GM13977 (cell line): ENCODE data around the gene ZNF211.

Experiments
- DNase-seq: peaks from one replicate; pipeline ENCODE4 v3.0.0; 2012; ENCODE audit warnings: low spot score
- CTCF ChIP-seq: IDR thresholded peaks from 2 replicates; pipeline ENCODE4 v1.5.1; 2012; ENCODE audit warnings: mild to moderate bottlenecking, control low read depth; ENCODE audit not compliant: insufficient read depth; ENCODE audit errors: extremely low read depth, missing control alignments
- in situ Hi-C: fragments of 300-500 bp; cut with MboI; formaldehyde crosslinking; loops from one replicate; pipeline ENCODE4 v1.12.0; 2022; ENCODE audit warnings: low sequenced_read_pairs, low pct_unique_long_range_greater_than_20kb, mixed read lengths, inconsistent platforms; ENCODE audit not compliant: unreplicated experiment

ZNF211 gene

DNA sequence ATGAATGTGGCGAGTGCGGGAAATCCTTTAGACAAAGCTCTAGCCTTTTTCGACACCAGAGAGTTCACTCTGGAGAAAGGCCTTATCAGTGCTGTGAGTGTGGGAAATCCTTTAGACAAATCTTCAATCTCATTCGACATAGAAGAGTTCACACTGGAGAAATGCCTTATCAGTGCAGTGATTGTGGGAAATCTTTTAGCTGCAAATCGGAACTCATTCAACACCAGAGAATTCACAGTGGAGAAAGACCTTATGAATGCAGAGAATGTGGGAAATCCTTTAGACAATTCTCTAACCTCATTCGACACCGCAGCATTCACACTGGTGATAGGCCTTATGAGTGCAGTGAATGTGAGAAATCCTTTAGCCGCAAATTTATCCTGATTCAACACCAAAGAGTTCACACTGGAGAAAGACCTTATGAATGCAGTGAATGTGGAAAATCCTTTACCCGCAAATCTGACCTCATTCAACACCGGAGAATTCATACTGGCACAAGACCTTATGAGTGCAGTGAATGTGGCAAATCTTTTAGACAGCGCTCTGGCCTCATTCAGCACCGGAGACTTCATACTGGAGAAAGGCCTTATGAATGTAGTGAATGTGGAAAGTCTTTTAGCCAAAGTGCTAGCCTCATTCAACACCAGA lies 54.5 kb downstream of the ZNF211 start:
- DNase-seq, result no peak
- in situ Hi-C loops, result no loop called here
- no peak for TF ChIP-seq CTCF

DNA sequence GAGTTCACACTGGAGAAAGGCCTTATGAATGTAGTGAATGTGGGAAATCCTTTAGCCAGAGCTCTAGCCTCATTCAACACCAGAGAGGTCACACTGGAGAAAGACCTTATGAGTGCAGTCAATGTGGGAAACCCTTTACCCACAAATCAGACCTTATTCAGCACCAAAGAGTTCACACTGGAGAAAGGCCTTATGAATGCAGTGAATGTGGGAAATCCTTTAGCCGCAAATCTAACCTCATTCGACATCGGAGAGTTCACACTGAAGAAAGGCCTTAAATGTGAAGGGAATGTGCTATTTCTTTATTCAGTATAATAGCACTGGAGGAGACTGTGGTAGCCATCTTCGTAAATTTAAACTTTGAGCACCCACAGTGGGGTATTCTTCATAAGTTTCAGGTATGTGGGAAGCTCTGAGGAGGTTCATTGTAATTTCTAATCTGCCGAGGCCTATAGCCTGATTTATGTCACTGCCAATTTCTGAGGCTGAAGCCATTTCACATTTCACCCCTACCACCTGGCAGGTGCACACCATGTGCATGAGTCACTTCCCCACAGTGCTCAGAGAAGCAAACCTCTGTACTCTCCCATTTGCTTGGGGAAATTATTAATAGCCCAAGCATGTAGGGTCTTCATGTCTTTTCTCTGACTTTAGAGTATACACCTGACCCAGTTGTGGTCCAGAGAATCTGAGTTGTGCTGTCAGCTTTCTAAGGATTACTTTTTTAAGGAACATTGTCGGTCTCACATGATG lies 55.2 kb downstream of the ZNF211 start:
- DNase-seq, result no peak
- in situ Hi-C loops, result no loop called here
- TF ChIP-seq CTCF, result no peak

DNA sequence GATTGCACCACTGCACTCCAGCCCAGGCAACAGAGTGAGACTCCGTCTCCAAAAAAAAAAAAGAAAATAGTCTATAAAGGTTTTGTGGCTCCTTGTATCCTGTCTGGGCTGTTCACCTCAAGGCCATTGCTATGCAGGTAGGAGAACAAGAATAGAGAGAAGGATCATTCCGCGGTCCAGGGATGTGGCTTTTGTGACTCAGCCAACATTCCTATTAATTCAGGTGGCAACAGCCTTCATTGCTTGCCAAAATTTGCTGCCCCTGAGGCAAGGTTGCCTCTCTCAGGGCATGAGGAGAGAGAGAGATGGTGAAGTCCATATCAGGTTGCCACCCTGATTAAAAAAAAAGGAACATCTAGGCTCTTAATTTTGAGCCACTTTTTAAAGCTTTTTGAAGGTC lies 56.8 kb downstream of the ZNF211 start:
- in situ Hi-C loops, result no loop called here

More for the DNA sequence above, 56.8 kb downstream of the ZNF211 start:
- DNase-seq, result no peak
- no peak for TF ChIP-seq CTCF
